ENCODE data around the gene CCNL2. TPM values are rescaled to one million over a fixed set of nuclear protein-coding genes. Genes with fewer than 3 reads are reported as not detected.
"Not testable (repeated sequence)": the region's sequence is repeated elsewhere in the genome, so short reads cannot be mapped to it uniquely, and the experiment has no call there.

Gene CCNL2
- polyA plus RNA-seq, 4 donors = 205 to 377 (median 227) TPM

DNA sequence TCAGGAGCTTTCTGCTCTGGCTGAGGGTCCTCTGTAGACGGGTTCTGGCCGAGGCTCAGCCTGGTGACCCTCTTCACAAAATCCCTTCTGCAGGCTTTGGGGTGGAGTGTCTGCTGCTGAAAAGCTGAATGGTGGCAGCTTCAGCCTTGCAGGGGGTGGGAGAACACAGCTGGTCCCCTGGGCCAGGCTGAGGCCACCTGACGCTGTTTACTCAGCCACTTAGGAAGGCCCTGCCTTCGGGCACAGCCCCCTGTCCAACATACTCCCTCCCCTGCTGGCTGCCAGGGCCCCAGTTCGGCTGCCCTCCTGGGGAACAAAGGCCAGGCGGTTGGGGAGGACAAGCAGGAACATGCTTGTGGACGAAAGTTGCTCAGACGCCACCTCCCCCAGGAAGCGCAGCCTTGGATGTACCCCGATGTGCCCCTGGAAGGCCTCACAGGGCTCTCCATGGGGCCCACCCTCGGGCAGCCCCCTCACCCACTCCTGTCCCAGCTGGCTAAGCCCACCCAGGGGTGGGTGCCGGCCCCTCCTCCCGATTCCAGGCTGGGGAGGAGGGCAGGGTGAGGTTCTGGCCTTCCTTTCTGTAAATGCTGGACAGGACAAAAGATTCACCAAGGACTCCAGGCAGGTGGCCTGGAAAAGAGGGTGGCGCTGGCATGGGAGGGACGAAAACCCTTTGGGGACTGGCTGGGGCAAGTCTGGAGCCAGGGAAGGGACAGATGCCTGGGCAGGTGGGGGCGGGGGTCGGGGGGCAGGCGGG is 22.2 kb upstream of the CCNL2 start, which contains the start of gene ANKRD65:
TSS of gene ANKRD65 (minus strand) at position 130 of the 760 bp plus-strand sequence. CDS start 271 bp downstream, outside the sequence.
- no peak for DNase-seq (ENCODE audit: low read depth in 4 of 4, low spot score in 3 of 4)

- no peak for DNase-seq (ENCODE audit: low read depth in 4 of 4, low spot score in 3 of 4)
These were observed 21.6 kb upstream of the CCNL2 start for GRCh38 chr1:1420654-1421141.

- DNase-seq (ENCODE audit: low read depth in 4 of 4, low spot score in 3 of 4) = no peak
These were observed 20.9 kb upstream of the CCNL2 start for GRCh38 chr1:1419813-1420653.

GRCh38 chr1:1419363-1419812 is 20.3 kb upstream of the CCNL2 start:
- DNase-seq (ENCODE audit: low read depth in 4 of 4, low spot score in 3 of 4) = no peak

DNA sequence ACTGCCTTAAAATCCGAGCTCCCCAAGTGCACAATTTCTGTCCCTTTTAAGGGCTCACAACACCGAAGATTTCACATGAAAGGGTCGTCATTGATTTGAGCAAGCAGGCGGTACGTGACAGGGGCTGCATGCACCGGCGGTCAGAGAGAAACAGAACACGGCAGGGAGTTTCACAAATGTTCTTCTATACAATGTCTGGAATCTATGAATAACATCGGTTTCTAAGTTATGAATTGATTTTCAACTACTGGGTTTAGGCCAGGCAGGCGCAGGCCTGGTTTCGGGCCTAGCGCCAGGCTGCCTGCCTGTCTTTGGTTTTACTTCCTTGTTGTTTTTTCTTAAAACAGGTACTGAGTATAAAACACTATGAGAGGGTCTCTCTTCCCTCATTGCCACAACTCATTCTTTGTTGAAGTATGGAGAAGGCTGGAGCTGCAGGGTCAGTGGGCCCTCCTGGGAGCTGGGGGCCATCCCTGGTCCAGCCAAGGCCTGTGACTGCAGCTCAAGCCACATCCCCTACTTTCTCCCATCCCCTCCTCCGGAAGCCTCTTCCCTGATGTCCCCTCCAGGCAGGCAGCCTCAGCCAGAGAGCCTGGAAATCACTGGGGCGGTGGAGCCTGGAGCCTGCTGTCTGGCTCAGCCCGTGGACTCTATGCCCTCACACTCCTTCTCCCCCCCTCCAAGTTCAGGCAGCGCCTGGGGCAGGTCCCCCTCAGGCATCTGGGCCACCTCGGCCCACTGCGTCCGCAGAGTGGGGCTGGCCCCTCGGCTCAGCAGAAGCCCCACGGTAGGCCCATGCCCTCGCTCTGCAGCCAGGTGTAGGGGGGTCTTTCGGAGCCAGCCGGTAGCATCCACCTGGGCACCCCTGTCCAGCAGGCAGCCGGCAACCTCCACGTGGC is 19.6 kb upstream of the CCNL2 start:
- no peak for DNase-seq (ENCODE audit: low read depth in 4 of 4, low spot score in 3 of 4)

DNA sequence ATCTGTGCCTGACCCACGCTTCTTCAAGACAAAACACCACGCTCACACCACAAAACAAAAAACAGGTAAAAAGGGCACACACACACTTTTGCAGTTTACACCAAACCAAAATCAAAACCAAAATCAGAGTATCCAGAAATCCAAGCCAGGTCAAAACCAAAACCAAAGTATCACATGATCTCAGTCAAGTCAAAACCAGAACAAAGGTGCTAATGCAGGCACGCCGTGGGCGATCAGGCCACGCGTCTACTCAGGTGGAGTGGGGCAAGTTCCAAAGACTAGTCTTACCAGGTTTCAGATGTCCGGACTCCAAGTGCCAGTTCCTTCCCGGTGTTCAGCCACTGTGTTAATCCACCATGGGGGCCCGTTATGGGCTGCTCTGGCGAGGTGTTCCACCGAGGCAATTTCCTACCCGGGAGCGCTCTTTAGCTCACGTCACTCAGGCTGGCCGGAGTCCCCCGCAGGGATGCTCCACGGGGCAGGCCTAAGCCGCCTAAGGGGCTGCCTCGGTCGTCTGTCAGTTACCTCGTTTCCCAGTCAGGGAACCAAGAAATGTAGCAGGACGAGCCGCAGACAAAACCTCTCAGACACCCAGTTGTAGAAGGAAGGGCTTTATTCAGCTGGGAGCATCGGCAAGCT is 18.8 kb upstream of the CCNL2 start:
- DNase-seq (ENCODE audit: low read depth in 4 of 4, low spot score in 3 of 4) = not testable (repeated sequence)

GRCh38 chr1:1417396-1417795 is 18.3 kb upstream of the CCNL2 start:
- DNase-seq (ENCODE audit: low read depth in 4 of 4, low spot score in 3 of 4) = not testable (repeated sequence)

DNA sequence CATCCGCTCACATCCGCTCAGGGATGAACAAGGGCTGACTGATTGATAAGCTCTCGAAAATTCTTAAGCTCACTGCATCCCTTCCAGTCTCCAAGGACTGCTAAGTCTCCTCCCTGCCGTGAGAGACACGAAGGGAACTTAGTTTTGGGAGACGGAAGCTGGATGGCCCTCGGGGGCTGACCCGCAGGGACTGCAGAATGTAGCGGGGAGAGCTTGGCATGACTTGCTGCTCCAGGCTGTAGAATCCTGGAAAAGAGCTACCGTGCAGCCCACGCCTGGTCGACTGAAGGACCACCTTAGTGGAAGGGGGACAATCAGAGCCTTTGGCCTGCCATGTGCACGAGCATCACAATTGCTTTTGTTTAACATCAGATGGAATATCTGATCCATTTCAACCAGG is 16.6 kb upstream of the CCNL2 start:
- no peak for DNase-seq (ENCODE audit: low read depth in 4 of 4, low spot score in 3 of 4)

- DNase-seq (ENCODE audit: low read depth in 4 of 4, low spot score in 3 of 4) = not testable (repeated sequence)
These were observed 13.3 kb upstream of the CCNL2 start for GRCh38 chr1:1412311-1412902.

DNA sequence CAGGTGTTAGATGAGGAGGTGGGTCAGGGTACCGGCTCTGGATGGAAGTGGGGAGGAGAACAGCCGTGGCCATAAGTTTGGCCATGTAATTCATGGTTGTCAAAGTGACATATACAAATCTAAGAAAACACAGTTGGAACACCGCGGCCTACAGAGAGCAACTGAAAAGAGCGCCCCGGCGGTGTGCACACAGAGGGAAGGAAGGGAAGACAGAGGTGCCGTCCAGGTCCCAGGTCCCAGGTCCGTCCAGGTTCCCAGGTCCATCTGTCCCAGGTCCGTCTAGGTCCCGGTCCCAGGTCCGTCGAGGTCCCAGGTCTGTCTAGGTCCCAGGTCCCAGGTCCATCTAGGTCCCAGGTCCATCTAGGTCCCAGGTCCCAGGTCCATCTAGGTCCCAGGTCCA is 12.5 kb upstream of the CCNL2 start:
- no peak for DNase-seq (ENCODE audit: low read depth in 4 of 4, low spot score in 3 of 4)

DNA sequence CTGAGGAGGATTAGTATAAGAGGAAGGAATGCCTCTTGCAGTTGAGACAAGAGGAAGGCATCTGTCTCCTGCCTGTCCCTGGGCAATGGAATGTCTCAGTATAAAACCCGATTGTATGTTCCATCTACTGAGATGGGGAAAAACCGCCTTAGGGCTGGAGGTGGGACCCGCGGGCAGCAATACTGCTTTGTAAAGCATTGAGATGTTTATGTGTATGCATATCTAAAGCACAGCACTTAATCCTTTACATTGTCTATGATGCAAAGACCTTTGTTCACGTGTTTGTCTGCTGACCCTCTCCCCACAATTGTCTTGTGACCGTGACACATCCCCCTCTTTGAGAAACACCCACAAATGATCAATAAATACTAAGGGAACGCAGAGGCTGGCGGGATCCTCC is 11.1 kb upstream of the CCNL2 start:
- DNase-seq (ENCODE audit: low read depth in 4 of 4, low spot score in 3 of 4) = not testable (repeated sequence)

GRCh38 chr1:1407636-1408318 is 8.6 kb upstream of the CCNL2 start:
- no peak for DNase-seq (ENCODE audit: low read depth in 4 of 4, low spot score in 3 of 4)

DNA sequence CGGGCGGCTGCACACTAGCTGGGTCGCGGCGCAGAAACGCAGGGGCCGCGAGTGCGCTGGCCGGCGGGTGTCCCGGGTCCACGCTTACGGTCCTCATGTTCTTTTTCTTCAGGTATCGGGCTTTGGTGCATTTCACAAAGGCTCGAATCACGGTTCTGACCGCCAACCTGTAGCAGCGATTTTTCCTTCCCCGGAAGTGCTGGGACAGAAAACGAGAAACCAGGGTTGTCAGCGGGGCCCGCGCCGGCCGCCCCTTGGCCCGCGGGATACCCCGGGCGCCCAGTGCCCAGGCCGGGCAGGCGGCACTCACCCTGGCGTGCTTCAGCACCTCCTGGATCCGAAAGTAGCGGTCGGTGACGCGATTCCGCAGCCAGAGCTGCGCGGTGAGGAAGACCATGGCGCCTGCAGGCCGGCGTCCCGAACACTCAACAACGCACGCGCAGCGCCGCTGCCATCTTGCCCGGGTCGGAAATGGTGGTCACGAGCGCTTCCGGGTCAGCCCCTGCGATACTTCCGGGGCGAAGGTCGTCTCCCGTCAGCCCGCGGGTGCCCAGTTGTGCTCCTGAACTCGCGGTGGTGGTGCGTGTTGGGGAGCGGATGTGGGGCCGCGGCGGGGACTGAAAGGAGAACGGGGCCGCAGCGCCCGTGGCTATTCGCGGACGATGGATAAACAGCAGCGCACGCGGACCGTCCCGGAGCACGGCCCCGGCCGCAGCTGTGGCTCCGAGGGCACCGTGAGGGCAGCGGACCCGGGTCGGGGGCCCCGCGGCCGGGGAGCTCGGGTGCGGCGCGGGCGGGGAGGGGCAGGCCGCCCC is 7.9 kb upstream of the CCNL2 start, which contains the start of gene MRPL20:
TSS of gene MRPL20 (minus strand) at position 473 of the 815 bp plus-strand sequence. CDS start at position 397, 76 bp downstream.
- DNase-seq (ENCODE audit: low read depth in 4 of 4, low spot score in 3 of 4) = peak; percentile 80 to 90 (median 85)

- no peak for DNase-seq (ENCODE audit: low read depth in 4 of 4, low spot score in 3 of 4)
These were observed 7.1 kb upstream of the CCNL2 start for GRCh38 chr1:1406101-1406820.

DNA sequence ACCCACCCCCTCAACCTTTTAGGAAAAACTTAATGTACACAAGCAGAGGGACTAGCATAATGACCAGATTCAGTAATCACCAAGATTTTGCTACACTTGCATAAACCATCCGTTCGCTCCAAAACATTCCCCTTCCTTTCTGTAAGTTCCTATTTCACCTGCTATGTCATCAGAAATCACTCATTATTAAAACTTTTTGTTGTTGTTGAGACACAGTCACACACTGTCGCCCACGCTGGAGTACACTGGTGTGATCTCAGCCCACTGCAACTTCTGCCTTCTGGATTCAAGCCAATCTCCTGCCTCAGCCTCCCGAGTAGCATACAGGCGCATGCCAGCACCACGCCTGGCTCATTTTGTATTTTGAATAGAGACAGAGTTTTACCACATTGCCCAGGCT is 4.5 kb upstream of the CCNL2 start:
- no peak for DNase-seq (ENCODE audit: low read depth in 4 of 4, low spot score in 3 of 4)

GRCh38 chr1:1402901-1403392 is 3.8 kb upstream of the CCNL2 start:
- not testable (repeated sequence) for DNase-seq (ENCODE audit: low read depth in 4 of 4, low spot score in 3 of 4)

Measured in left renal pelvis (tissue), 4 donors.